LNCaP clone FGC (cell line): ENCODE measurements around the gene ZCCHC7.

Source experiments
- DNase-seq: peaks from one replicate; pipeline ENCODE4 v3.0.0-alpha.2; 2011; ENCODE audit warnings: low read depth
- H3K4me3 ChIP-seq: 2 replicates; pipeline ENCODE4 v1.5.1; 2011; ENCODE audit warnings: mild to moderate bottlenecking, low read depth, low read length, control low read depth
- TF ChIP-seq, protein P1 (sequence below): IDR thresholded peaks from 2 replicates; pipeline ENCODE4 v1.5.1; 2012; ENCODE audit warnings: mild to moderate bottlenecking; ENCODE audit not compliant: control insufficient read depth, insufficient read depth; ENCODE audit errors: extremely low read depth

The ZCCHC7 gene

DNA sequence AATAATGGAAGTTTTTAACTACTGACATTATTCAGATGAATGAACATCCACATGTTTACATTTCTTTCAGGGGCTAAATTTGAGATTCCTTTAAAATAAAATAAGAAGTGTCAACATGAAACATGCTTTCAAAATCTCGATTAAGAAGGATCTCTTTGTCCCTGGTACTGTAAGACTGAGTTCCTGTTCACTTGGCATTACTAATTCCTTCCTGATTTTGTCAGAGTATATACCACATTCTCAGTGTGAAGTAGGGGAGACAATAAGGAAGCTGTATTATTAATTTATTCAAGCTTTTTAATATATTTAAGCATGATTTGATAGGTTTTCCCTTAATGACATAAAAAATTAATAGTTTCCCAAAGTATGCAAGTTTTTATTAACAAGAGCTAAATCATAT is 220.6 kb downstream of the ZCCHC7 start:
- TF ChIP-seq, protein P1, sequence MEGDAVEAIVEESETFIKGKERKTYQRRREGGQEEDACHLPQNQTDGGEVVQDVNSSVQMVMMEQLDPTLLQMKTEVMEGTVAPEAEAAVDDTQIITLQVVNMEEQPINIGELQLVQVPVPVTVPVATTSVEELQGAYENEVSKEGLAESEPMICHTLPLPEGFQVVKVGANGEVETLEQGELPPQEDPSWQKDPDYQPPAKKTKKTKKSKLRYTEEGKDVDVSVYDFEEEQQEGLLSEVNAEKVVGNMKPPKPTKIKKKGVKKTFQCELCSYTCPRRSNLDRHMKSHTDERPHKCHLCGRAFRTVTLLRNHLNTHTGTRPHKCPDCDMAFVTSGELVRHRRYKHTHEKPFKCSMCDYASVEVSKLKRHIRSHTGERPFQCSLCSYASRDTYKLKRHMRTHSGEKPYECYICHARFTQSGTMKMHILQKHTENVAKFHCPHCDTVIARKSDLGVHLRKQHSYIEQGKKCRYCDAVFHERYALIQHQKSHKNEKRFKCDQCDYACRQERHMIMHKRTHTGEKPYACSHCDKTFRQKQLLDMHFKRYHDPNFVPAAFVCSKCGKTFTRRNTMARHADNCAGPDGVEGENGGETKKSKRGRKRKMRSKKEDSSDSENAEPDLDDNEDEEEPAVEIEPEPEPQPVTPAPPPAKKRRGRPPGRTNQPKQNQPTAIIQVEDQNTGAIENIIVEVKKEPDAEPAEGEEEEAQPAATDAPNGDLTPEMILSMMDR, result no peak
- no peak for DNase-seq
- no peak overlapping the region for H3K4me3 ChIP-seq

DNA sequence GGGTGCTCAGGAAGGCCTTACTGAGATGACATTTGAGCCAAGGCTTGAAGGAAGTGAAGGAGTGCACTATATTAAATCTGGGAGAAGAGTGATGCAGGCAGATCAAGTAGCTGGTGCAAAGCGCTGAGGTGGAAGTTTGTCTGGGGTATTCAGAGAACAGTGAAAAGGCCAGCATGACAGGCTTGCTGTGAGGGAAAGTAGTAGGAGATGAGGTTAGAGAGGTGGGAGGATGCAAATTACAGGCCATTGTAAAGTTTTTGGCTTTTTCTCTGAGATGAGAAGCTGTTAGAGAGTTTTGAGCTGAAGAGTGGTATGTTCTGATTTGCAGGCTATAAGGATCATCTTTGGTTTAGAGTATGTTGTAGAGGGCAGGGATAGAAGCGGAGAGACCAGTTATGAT is 221.3 kb downstream of the ZCCHC7 start:
- TF ChIP-seq, protein P1, result no peak
- no peak for DNase-seq
- H3K4me3 ChIP-seq, result no peak overlapping the region

DNA sequence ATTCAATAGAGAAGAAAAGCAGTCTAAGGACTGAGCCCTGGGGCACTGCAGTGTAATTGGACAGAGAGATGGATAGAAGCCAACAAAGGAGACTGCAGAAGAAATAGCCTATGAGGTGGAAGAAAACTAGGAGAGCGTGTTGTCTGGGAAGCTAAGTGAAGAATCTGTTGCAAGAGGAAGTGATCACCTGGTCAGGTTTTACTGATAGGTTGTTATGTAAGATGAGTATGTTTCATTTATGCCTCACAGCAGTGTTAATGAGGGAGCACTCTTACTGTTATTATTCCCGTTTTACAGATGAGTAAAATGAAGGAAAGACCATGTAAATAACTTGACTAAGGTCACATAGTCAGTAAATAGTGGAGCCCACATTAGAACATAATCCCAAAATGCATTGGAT is 222.1 kb downstream of the ZCCHC7 start:
- TF ChIP-seq, protein P1, result no peak
- H3K4me3 ChIP-seq, result no peak overlapping the region
- no peak for DNase-seq

DNA sequence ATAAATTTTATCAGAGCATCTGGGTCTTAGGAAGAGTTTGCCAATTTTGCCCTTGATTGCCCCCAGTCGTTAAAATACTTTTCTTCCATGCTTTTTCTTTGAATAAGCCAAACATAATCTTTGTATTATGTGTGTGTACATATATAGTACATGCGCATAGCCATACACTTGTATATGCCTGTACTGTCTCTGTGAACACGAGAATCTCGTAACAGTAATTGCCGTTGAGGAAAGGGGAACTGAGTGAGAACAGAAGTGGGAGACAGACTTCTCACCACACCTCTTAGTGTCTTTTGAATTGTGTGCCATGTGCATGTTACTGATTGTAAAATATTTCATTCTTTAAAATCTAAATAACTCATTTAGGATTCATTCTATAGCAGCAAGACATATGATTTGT is 222.5 kb downstream of the ZCCHC7 start:
- DNase-seq, result no peak
- no peak overlapping the region for H3K4me3 ChIP-seq
- TF ChIP-seq, protein P1, result no peak

DNA sequence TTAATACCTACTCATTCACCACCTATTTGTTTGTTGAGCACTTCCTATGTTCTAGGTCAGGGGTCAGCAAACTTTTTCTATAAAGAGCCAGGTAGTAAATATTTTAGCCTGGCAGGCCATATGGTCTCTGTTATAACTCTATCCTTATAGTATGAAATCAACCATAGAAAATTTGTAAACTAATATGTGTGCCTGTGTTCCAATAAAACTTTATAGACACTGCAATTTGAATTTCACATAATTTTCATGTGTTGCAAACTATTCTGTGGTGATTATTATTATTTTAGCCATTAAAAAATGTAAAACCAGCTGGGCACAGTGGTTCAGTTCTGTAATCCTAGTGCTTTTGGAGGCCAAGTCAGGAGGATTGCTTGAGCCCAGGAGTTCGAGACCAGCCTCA is 223.3 kb downstream of the ZCCHC7 start:
- no peak for DNase-seq
- TF ChIP-seq, protein P1, result no peak
- no peak overlapping the region for H3K4me3 ChIP-seq

DNA sequence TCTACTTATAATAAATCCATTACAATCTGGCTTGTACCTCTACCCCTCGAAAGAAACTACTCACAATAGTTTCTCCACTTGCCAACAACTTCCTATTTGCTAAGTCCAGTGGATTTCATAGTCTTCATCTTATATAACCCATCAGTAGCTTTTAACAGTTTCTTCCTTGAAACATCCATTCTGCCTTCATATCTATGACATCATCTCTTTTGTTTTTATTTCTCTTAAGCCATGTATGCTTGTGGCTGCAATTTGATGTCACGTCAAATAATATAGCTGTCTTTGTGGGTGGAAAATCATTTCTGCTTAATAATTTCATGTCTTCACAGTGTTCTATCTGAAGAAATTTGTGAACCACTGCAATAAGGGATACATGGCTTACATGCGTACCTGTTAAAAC is 224.7 kb downstream of the ZCCHC7 start:
- no peak overlapping the region for H3K4me3 ChIP-seq
- no peak for DNase-seq
- TF ChIP-seq, protein P1, result no peak

DNA sequence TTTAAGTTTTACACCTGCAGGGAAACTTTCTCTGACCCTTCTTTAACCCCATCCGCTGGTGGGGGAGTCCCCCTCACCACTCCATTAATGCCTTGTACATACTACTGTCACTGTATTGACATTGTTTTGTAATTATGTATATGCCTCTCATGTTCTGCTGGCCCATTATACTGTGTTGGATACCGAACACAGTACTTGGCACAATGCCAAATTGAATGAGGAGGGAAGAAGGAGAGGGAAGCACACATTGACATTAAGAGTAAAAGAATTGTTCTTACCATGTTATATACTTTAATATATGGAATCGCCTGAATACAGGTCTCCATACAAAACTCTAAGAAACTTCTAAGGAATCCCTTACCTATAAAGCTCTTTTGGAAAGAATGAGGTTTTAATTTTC is 228.5 kb downstream of the ZCCHC7 start:
- DNase-seq, result no peak
- H3K4me3 ChIP-seq, result no peak overlapping the region
- TF ChIP-seq, protein P1, result no peak
